Neutrophil (primary cell): ENCODE results near the gene LRRK1.

Source experiments
- H3K27ac ChIP-seq: fragments of 200-600 bp; sonication (generic); 2 replicates; pipeline ENCODE4 v1.5.1; 2016; ENCODE audit warnings: mild to moderate bottlenecking, moderate library complexity
- H3K27me3 ChIP-seq: fragments of 200-600 bp; sonication (generic); 2 replicates; pipeline ENCODE4 v1.6.0; 2016; ENCODE audit warnings: mild to moderate bottlenecking
- H3K36me3 ChIP-seq: fragments of 200-600 bp; sonication (generic); 2 replicates; pipeline ENCODE4 v1.5.1; 2017
- H3K4me1 ChIP-seq, 2 experiments: fragments of 200-600 bp in 1 of 2; sonication (generic) in 1 of 2; 1 replicate in 1 of 2; 2 replicates in 1 of 2; pipeline versions ENCODE4 v1.5.1 to v1.6.1; 2013 to 2016; ENCODE audit warnings: low read depth in 1 of 2, low read length in 1 of 2, mild to moderate bottlenecking in 1 of 2, moderate library complexity in 1 of 2; ENCODE audit not compliant: control insufficient read depth in 1 of 2, insufficient read depth in 1 of 2
- H3K4me3 ChIP-seq, 2 experiments: fragments of 200-600 bp in 1 of 2; sonication (generic) in 1 of 2; 1 replicate in 1 of 2; 2 replicates in 1 of 2; pipeline ENCODE4 v1.5.1; 2013 to 2016; ENCODE audit warnings: low read depth in 1 of 2, low read length in 1 of 2, mild to moderate bottlenecking in 1 of 2, moderate library complexity in 1 of 2
- H3K9me3 ChIP-seq: fragments of 200-600 bp; sonication (generic); 2 replicates; pipeline ENCODE4 v1.5.1; 2016
- TF ChIP-seq, protein P1 (sequence below): fragments of 200-600 bp; sonication (generic); IDR thresholded peaks from 2 replicates; pipeline ENCODE4 v1.5.1; 2016; ENCODE audit warnings: antibody characterized with exemption

LRRK1 gene

DNA sequence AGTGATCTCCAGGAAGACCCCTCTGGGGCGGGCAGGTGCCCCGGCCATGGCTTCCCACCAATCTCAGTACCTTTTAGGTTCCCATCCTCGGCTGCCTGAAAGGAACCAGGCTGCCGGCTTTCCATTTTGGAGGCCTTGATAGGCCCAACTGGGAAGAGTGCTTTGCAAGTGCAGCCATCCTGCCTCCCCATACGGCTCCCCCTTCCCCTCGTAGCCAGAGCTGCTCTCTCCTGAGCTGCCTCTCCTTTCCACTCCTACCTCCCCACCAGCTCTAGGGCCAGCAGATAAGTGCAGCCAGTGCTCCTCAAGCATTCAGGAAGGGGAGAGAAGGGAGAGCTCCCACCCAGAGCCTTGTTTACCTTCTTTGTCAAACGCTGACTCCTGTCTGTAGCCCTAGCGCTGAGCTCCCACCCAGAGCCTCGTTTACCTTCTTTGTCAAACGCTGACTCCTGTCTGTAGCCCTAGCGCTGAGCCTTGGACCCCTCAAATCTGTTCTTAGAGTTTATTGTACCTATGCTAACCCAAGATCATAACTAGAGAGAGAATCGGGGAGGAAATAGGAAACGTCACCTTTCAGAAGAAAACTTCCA is 133.0 kb downstream of the LRRK1 start:
- no peaks in the 10 kb centered on the region for H3K9me3 ChIP-seq
- no peak overlapping the region for H3K27ac ChIP-seq
- no peaks in the 10 kb centered on the region for H3K27me3 ChIP-seq
- TF ChIP-seq, protein P1, sequence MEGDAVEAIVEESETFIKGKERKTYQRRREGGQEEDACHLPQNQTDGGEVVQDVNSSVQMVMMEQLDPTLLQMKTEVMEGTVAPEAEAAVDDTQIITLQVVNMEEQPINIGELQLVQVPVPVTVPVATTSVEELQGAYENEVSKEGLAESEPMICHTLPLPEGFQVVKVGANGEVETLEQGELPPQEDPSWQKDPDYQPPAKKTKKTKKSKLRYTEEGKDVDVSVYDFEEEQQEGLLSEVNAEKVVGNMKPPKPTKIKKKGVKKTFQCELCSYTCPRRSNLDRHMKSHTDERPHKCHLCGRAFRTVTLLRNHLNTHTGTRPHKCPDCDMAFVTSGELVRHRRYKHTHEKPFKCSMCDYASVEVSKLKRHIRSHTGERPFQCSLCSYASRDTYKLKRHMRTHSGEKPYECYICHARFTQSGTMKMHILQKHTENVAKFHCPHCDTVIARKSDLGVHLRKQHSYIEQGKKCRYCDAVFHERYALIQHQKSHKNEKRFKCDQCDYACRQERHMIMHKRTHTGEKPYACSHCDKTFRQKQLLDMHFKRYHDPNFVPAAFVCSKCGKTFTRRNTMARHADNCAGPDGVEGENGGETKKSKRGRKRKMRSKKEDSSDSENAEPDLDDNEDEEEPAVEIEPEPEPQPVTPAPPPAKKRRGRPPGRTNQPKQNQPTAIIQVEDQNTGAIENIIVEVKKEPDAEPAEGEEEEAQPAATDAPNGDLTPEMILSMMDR: no peak
- no peak overlapping the region for H3K4me3 ChIP-seq
- peaks cover 85% of the 10 kb centered on the region for H3K36me3 ChIP-seq
- peaks cover 9 to 10% of the 10 kb centered on the region in 2 experiments for H3K4me1 ChIP-seq

DNA sequence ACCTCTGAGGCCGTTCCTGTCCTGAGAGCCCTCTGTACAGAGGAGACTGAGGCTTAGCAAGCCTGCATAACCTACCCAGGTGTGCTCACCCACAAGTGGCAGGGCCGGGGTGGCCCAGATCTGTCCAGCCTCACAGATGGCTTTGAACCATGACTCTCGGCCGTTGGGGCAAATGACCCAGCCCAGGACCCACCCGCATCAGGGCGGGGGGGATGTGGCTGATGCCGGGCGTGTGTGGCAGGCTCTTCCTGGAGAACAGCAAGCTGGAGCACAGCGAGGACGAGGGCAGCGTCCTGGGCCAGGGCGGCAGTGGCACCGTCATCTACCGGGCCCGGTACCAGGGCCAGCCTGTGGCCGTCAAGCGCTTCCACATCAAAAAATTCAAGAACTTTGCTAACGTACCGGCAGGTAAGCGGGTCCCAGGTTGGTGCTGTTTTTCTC is 133.5 kb downstream of the LRRK1 start:
- H3K27me3 ChIP-seq: no peaks in the 10 kb centered on the region
- H3K27ac ChIP-seq: no peak overlapping the region
- no peak overlapping the region for H3K4me3 ChIP-seq
- TF ChIP-seq, protein P1: no peak
- peaks cover 15 to 16% of the 10 kb centered on the region in 2 experiments for H3K4me1 ChIP-seq
- peaks cover 84% of the 10 kb centered on the region for H3K36me3 ChIP-seq
- no peaks in the 10 kb centered on the region for H3K9me3 ChIP-seq

DNA sequence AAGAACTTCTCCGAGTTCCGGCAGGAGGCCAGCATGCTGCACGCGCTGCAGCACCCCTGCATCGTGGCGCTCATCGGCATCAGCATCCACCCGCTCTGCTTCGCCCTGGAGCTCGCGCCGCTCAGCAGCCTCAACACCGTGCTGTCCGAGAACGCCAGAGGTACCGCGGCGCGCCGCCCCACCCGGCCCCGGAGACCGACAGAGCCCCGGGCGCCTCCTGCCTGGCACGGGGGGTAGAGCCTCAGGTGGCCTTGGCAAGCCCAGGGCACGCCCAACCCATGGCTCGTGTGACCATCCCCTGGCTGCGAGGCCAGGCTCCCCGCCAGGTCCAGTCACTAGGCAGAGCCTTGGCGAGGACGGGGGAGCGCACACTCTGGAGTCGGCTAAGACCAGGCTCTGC is 134.1 kb downstream of the LRRK1 start:
- peaks cover 84% of the 10 kb centered on the region for H3K36me3 ChIP-seq
- TF ChIP-seq, protein P1: no peak
- no peaks in the 10 kb centered on the region for H3K27me3 ChIP-seq

DNA sequence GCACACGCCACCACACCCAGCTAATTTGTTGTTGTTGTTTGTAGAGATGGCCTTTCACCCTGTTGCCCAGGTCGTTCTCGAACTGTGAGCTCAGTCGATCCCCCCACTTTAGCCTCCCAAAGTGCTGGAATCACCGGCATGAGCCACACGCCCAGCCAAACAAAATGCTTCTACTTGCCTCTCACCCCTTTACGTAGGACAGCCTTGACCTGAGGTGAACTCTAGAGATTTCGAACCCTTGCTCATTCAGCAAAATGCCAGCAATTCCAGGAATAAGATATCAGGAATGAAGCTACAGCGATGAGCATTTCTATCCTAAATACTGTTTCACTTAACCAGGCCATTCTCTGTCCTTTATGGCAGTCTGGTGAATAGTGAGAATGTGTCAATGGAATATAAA is 135.0 kb downstream of the LRRK1 start:
- H3K27ac ChIP-seq: no peak overlapping the region
- H3K36me3 ChIP-seq: peaks cover 81% of the 10 kb centered on the region
- peaks cover 17 to 28% of the 10 kb centered on the region in 2 experiments for H3K4me1 ChIP-seq
- no peak overlapping the region for H3K4me3 ChIP-seq
- no peaks in the 10 kb centered on the region for H3K9me3 ChIP-seq
- no peaks in the 10 kb centered on the region for H3K27me3 ChIP-seq
- TF ChIP-seq, protein P1: no peak

More for the DNA sequence above, 134.1 kb downstream of the LRRK1 start:
- no peak overlapping the region for H3K4me3 ChIP-seq
- H3K9me3 ChIP-seq: no peaks in the 10 kb centered on the region
- H3K27ac ChIP-seq: no peak overlapping the region
- H3K4me1 ChIP-seq: peaks cover 17 to 21% of the 10 kb centered on the region in 2 experiments

DNA sequence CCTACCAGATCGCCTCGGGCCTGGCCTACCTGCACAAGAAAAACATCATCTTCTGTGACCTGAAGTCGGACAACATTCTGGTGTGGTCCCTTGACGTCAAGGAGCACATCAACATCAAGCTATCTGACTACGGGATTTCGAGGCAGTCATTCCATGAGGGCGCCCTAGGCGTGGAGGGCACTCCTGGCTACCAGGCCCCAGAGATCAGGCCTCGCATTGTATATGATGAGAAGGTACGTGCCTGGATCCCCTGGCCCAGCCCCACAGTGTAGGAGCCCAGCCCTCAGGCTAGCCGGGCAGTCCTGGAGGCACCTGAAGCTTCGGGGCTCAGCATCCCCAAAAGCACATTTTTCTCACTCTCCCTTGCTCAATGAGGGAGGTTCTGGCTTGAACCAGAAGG is 135.8 kb downstream of the LRRK1 start:
- Histone ChIP-seq H3K36me3 (peaks cover 81% of the 10 kb centered on the region), H3K27ac (no peak overlapping the region), H3K9me3 (no peaks in the 10 kb centered on the region), H3K27me3 (no peaks in the 10 kb centered on the region), H3K4me3 (no peak overlapping the region), H3K4me1 (peaks cover 17 to 31% of the 10 kb centered on the region in 2 experiments)
- TF ChIP-seq, protein P1: no peak
